ENCODE results near the gene RASA3.

The RASA3 gene

GRCh38 chr13:113960276-113960948 lies 172.0 kb downstream of the RASA3 start:
- DNase-seq, result no peak

GRCh38 chr13:113959198-113959597 lies 173.2 kb downstream of the RASA3 start:
- no peak for DNase-seq

- DNase-seq, result no peak
Measured at GRCh38 chr13:113958373-113958772, 174.1 kb downstream of the RASA3 start.

GRCh38 chr13:113956571-113956970 lies 175.9 kb downstream of the RASA3 start:
- DNase-seq, result no peak

- no peak for DNase-seq
Measured at GRCh38 chr13:113955691-113956090, 176.7 kb downstream of the RASA3 start.

- DNase-seq, result no peak
Measured at GRCh38 chr13:113955235-113955634, 177.2 kb downstream of the RASA3 start.

- DNase-seq, result no peak
Measured at GRCh38 chr13:113954046-113954835, 178.2 kb downstream of the RASA3 start.

- no peak for DNase-seq
Measured at GRCh38 chr13:113953561-113953960, 178.9 kb downstream of the RASA3 start.

- DNase-seq, result no peak
Measured at GRCh38 chr13:113952983-113953520, 179.4 kb downstream of the RASA3 start.

- no peak for DNase-seq
Measured at GRCh38 chr13:113952151-113952982, 180.1 kb downstream of the RASA3 start.

- DNase-seq, result no peak
Measured at GRCh38 chr13:113951246-113951999, 181.0 kb downstream of the RASA3 start.

- no peak for DNase-seq
Measured at GRCh38 chr13:113950451-113951245, 181.8 kb downstream of the RASA3 start.

GRCh38 chr13:113949546-113949945 lies 182.9 kb downstream of the RASA3 start:
- no peak for DNase-seq

GRCh38 chr13:113948034-113948742 lies 184.2 kb downstream of the RASA3 start:
- DNase-seq, result no peak

- DNase-seq, result no peak
Measured at GRCh38 chr13:113947311-113948033, 185.0 kb downstream of the RASA3 start.

- DNase-seq, result no peak
Measured at GRCh38 chr13:113946409-113947181, 185.8 kb downstream of the RASA3 start.

- DNase-seq, result no peak
Measured at GRCh38 chr13:113945857-113946408, 186.5 kb downstream of the RASA3 start.

GRCh38 chr13:113943821-113944565 lies 188.4 kb downstream of the RASA3 start:
- DNase-seq, result no peak
